Activated T-cell treated with anti-CD3 and anti-CD28 coated beads, Interleukin-2, amount 50 U/mL, for 1 hour (primary cell): ENCODE results near the gene PKD2L2.
"Not testable (repeated sequence)": the region's sequence is repeated elsewhere in the genome, so short reads cannot be mapped to it uniquely, and the experiment has no call there.

ENCODE experiments used
- DNase-seq: peaks from one replicate; pipeline ENCODE4 v3.0.0-alpha.2; 2020

Gene PKD2L2

DNA sequence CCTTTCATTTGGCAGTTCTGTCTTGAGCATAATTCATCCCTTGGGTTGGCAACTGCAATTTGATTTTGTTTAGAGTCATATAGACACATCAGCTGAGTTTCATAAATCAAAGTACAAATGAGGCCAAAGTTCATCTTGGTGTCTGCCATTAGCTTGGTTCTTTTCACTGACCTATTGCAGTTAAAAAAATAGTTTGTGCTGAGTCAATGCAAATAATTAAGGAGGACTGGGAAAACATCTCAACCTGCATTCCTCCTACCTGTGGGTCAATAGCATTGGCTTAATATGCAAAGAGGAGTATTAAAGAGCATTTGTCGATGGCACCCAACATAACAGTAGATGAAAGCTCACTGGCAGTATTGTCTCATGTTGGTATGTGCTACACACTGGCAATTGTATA is 1.6 kb downstream of the PKD2L2 start:
- no peak for DNase-seq

DNA sequence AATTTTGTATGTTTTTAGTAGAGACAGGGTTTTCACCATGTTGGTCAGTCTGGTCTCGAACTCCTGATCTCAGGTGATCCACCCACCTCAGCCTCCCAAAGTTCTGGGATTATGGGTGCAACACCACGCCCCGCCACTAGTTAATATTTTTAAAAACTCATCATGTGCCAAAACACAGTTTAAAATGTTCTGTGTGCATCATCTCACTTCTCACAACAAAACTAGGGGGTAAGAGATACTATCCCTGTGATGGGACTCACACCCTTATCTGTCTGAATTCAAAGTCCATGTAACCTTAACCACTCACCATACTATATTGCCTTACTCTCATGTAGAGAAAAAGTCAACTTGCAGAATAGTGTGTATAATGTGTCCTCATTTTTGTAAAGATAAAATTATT is 2.6 kb downstream of the PKD2L2 start:
- DNase-seq, result no peak

DNA sequence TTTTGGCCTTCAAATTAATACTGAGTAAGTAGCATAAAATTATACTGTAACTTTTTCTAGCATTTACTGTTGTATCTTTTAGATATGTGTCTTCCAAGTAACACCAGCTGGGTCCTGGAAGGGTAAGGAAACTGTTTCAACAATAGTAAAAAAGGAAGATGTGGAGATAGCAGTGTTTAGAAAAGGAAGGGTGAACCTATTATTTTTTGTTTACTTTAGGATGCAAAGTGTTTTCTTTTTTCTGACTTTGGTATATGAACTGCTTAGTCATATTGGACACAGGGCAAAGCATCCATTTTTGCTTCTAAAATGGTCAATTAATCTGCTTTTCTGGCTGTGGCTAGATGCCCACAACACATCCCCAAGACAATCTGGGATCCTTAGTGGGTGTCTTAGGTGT is 5.3 kb downstream of the PKD2L2 start:
- no peak for DNase-seq

- no peak for DNase-seq
Observed at GRCh38 chr5:137896560-137896959, 7.3 kb downstream of the PKD2L2 start.

DNA sequence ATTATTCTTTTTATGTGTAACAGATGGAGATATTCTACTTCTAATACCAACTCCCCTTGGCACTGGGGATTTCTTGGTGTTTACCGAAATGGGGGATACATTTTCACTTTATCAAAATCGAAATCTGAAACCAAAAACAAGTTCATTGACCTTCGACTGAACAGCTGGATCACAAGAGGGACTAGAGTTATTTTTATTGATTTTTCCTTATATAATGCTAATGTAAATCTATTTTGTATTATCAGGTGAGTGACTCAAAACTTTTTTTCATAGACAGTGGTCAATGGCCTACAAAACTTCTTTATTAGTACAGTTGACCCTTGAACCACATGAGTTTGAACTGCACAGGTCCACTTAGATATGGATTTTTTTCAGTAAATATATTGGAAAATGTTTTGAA is 10.2 kb downstream of the PKD2L2 start:
- no peak for DNase-seq

DNA sequence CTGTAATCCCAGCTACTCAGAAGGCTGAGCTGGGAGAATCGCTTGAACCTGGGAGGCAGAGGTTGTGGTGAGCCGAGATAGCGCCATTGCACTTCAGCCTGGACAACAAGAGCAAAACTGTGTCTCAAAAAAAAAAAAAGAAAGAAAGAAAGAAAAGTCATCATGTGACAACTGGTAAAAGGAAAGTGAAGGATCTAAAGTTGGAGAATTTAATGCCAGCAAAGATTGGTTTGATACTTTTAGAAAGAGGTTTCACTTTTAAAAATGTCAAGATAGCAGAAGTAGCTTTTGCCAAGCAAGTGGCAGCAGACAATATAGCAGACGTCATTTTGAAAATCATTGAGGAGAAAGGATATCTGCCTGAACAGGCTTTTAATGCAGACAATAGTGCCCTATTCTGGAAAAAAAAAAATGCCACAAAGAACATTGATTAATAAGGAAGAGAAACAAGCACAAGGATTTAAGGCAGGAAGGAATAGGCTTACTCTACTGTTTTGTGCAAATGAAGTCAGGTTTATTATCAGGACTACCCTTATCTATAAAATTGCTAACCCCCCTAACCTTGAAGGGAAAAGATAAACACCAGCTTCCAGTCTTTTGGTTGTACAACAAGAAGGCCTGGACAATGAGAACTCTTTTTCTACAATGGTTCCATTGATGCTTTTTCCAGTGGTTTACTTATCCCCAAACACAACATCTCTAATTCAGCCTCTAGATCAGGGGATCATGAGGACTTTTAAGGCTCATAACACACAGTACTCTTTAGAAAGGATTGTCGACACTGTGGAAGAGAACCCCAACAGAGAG is 12.0 kb downstream of the PKD2L2 start:
- DNase-seq, result no peak

- no peak for DNase-seq
Observed at GRCh38 chr5:137902408-137903133, 13.3 kb downstream of the PKD2L2 start.

DNA sequence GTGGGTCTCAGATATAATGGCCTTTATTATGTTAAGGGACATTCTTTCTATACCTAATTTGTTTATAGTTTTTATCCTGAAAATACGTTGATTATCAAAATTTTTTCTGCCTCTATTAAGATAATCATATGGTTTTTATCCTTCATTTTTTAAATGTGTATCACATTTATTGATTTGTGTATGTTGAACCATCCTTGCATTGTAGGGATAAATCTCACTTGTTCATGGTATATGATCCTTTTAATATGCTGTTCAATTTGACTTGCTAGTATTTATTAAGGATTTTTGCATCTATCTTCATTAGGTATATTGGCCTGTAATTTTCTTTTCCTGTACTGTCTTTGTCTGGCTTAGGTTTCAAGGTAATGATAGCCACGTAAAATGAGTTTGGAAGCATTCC is 25.5 kb downstream of the PKD2L2 start:
- DNase-seq, result no peak

DNA sequence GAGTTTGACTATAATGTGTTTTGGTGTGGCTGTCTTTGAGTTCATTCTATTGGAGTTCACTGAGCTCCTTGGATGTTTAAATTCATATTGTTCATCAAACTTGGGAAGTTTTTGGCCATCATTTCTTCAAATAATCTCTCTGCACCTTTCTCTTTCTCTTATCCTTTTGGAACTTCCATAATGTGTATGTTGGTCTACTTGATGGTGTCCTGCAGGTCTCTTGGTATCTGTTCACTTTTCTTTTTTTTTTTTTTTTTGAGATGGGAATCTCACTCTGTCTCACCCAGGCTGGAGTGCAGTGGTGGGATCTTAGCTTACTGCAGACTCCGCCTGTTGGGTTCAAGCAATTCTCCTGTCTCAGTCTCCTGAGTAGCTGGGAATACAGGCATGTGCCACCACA is 27.7 kb downstream of the PKD2L2 start:
- DNase-seq, result no peak

GRCh38 chr5:137921931-137922330 is 32.7 kb downstream of the PKD2L2 start:
- no peak for DNase-seq

- DNase-seq, result no peak
Observed at GRCh38 chr5:137923856-137924255, 34.6 kb downstream of the PKD2L2 start.

GRCh38 chr5:137932800-137933199 is 43.5 kb downstream of the PKD2L2 start:
- no peak for DNase-seq

DNA sequence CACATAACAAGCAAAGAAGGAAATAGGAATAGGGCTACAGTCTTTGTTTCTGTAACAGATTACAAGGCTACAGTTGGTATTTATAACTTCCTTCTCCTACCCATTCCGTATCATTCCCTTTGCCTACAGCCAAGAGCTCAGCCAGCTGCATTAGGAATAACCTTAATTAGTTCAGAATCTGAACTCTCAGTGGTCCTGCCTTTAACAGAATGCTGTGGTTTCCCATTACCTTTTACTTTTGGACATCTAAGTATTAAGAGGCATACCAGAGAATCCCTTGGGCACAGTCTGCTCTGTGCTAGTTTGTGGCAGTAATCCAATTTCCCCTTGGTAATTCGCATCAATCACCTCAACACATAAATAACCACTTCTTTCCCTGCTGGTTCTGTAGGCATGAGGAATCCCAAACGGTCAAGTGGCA is 44.2 kb downstream of the PKD2L2 start:
- DNase-seq, result no peak

DNA sequence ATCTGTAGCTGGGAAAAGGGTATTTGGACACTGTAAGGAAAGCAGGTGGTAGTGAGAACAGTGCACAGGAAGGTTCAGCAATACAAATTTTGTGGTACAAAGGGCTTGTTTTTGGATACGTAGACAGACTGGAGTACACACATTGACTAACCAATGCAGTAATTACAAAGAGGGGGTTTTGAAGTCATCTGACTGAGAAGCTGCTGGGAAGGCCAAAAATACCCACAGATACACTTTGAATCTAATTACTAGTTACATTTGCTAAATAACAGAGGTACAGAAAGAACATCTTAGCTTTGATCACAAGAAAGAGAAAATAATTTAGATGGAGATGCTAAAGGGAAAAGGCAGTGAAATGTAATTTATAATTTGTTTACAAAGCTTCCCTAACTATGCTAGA is 45.9 kb downstream of the PKD2L2 start:
- no peak for DNase-seq

- no peak for DNase-seq
Observed at GRCh38 chr5:137935694-137936093, 46.4 kb downstream of the PKD2L2 start.

DNA sequence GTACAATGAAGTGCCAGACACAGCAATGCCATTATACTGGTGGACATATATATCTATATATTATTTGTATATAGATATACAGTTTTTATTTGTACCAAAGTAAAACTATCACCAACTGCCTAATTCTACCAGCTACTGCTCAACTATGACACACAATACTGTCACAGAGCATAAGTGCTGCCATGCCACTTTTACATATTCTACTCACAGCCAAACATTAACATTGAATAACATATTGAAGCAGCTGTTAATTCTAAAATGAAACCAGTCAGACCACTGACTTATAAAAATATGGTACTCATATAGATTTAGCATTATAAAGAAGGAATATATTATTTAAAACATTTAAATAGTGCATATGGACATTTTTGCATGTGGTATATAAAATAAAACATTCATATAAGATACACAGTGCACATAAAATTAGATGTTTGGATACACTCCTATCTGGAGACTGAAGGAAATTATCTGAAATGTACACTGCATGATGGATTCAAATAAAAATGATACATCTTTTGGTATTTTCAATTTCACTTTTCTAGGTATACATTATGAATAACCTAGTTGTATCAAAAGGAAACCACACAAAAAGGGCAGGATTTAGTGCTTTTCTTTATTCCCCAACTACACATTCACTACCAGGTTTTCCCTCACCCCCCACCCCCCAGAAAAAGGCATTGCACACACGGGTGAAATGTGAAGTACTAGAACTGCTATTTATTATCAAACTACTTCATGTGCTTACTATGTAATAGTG is 48.9 kb downstream of the PKD2L2 start:
- no peak for DNase-seq

GRCh38 chr5:137938751-137939143 is 49.5 kb downstream of the PKD2L2 start:
- no peak for DNase-seq

DNA sequence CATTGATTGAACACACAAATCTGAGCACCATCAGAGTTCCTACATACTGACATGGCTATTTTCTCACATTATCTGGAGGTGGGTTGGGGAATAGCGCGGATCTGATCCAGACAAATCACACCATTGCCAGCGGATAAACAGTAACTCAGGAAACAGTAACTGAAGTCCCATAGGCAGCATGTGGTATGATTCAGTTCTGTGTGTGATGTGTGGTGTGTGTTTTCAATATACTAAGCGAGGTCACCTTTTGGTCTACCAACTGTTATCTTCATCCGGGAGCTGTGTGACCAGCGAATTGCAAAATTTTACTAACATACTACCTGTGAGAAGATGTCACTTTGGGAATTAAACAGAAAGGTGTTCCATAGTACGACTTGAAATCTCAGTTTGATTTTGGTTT is 50.1 kb downstream of the PKD2L2 start:
- no peak for DNase-seq

GRCh38 chr5:137944280-137944679 is 55.0 kb downstream of the PKD2L2 start:
- DNase-seq, result not testable (repeated sequence)

DNA sequence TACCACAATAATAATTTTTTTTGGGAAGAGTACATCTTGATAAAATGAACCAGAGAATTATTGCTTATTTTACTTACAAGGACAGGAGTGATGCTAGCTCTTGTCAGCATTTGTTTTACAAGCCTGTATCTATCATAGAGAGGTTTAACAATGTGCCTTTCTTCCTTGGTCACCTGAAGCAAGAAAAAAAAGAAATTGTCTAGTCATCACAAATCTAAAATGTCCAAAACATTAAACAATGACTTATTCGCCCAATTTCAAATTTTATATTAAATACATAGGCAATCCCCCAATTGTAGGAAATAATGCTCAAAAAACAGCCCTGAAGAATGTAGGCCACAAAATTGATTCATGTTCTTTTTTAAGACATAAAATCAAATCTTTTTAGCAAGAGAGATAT is 56.6 kb downstream of the PKD2L2 start:
- DNase-seq, result no peak

DNA sequence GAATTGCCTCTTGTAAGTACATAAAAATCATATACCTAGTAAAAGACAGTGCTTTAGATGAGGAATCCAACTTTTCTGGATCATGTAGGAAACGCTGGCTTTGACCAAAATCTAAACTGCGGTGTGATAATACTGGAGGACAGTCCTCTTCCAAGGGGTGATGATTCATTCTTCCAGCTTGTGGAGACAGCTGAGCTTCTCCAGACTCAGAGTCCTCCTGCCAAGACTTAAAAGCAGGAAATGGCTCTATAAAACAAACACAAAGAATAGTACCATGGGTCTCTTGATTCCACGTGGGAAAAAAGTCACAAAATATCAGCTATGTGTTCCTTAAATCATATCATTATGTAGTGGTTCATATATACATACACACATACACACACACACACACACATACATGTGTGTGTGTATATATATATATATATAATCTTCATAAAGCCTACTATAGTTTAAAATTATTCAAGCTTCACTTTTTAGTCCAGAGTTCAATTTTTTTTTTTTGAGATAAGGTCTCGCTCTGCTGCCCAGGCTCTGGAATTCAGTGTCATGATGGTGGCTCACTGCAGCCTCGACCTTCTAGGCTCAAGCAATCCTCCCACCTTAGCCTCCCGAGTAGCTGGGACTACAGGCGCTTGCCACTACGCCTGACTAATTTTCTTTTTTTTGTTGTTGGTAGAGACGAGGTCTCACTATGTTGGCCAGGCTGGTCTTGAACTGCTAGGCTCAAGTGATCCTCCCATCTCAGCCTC is 65.0 kb downstream of the PKD2L2 start:
- no peak for DNase-seq

DNA sequence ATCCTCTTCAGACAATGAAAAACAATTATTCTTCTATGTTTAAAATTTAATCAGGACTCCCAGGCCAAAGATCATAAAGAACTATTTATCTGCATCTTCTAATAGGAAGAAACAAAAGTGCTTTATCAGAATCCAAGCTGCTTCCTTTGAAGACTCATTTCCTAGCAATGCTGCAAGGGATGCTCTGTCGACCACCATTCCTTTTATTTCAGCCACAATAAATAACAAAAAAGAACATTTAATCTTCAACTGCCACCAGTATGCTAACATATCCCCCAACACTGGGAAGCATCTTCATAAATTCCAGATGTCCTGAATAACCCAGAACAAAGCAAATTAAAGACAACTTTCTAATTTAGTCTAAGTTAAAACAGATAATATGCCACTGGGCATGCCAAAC is 68.7 kb downstream of the PKD2L2 start:
- DNase-seq, result no peak

GRCh38 chr5:137959488-137959887 is 70.2 kb downstream of the PKD2L2 start:
- DNase-seq, result no peak
